ENCODE data around the gene GOLT1A.

GRCh38 chr1:204216880-204217647, 3.3 kb upstream of the GOLT1A start:
- TF ChIP-seq POLR2A (IDR thresholded peaks at IDR 0.05; ENCODE audit: low read depth), result no peak
- no peak for TF ChIP-seq CTCF (IDR thresholded peaks at IDR 0.05)
- no peak for TF ChIP-seq POLR2AphosphoS5 (IDR thresholded peaks at IDR 0.05)

Data from esophagus muscularis mucosa (tissue), 3 donors.